Measurements from ENCODE around the gene ERC2. TPM values are rescaled to one million over a fixed set of nuclear protein-coding genes. Genes with fewer than 3 reads are reported as not detected.
A peak's percentile ranks its signal among the peaks of the same experiment; 100 is the strongest.
"Not testable (repeated sequence)": the region's sequence is repeated elsewhere in the genome, so short reads cannot be mapped to it uniquely, and the experiment has no call there.

Gene ERC2
- total RNA-seq, 1 donor from 2014 or later = 3.4 TPM

- no peak for DNase-seq
Measured at GRCh38 chr3:56308471-56308870, 159.8 kb downstream of the ERC2 start.

GRCh38 chr3:56304069-56304468 is 164.2 kb downstream of the ERC2 start:
- no peak for DNase-seq

GRCh38 chr3:56303487-56303886 is 164.8 kb downstream of the ERC2 start:
- peak; percentile 71 for DNase-seq

GRCh38 chr3:56302417-56302816 is 165.8 kb downstream of the ERC2 start:
- no peak for DNase-seq

GRCh38 chr3:56297281-56297840 is 170.9 kb downstream of the ERC2 start:
- DNase-seq = no peak

GRCh38 chr3:56296361-56296760 is 171.9 kb downstream of the ERC2 start:
- no peak for DNase-seq

- no peak for DNase-seq
Measured at GRCh38 chr3:56295161-56295560, 173.1 kb downstream of the ERC2 start.

- DNase-seq = no peak
Measured at GRCh38 chr3:56294286-56294685, 174.0 kb downstream of the ERC2 start.

GRCh38 chr3:56291953-56292352 is 176.3 kb downstream of the ERC2 start:
- no peak for DNase-seq

GRCh38 chr3:56291244-56291680 is 177.0 kb downstream of the ERC2 start:
- peak; percentile 17 for DNase-seq

GRCh38 chr3:56290374-56290773 is 177.9 kb downstream of the ERC2 start:
- DNase-seq = no peak

- no peak for DNase-seq
Measured at GRCh38 chr3:56288258-56288657, 180.0 kb downstream of the ERC2 start.

GRCh38 chr3:56282341-56282740 is 185.9 kb downstream of the ERC2 start:
- peak; percentile 12 for DNase-seq

GRCh38 chr3:56277236-56277635 is 191.0 kb downstream of the ERC2 start:
- DNase-seq = no peak

- DNase-seq = no peak
Measured at GRCh38 chr3:56275120-56275519, 193.1 kb downstream of the ERC2 start.

- peak; percentile 54 for DNase-seq
Measured at GRCh38 chr3:56269755-56270535, 198.3 kb downstream of the ERC2 start.

GRCh38 chr3:56268616-56269383 is 199.5 kb downstream of the ERC2 start:
- DNase-seq = no peak

GRCh38 chr3:56261852-56262251 is 206.4 kb downstream of the ERC2 start:
- not testable (repeated sequence) for DNase-seq

- DNase-seq = no peak
Measured at GRCh38 chr3:56260262-56260661, 208.0 kb downstream of the ERC2 start.

- no peak for DNase-seq
Measured at GRCh38 chr3:56257826-56258225, 210.4 kb downstream of the ERC2 start.

- no peak for DNase-seq
Measured at GRCh38 chr3:56254835-56255234, 213.4 kb downstream of the ERC2 start.

- DNase-seq = no peak
Measured at GRCh38 chr3:56253941-56254665, 214.2 kb downstream of the ERC2 start.
